ENCODE data around the gene WWP2.

Gene WWP2

GRCh38 chr16:69885722-69886121, 123.6 kb downstream of the WWP2 start:
- CTCF ChIA-PET = no interaction called here
- Histone ChIP-seq H3K4me1 (ENCODE audit: control insufficient read depth, insufficient read depth, low read length) (0 out of 2 replicates have a peak, but pooled peaks cover 4% of the 10 kb centered on the region), H3K27ac (ENCODE audit: extremely low read depth, low read depth, low read length) (no peak overlapping the region), H3K9me3 (ENCODE audit: control insufficient read depth, insufficient read depth, low read depth, low read length) (no peaks in the 10 kb centered on the region), H3K4me3 (ENCODE audit: low read depth, low read length) (no peak overlapping the region), H3K36me3 (ENCODE audit: control insufficient read depth in 2 of 2, insufficient read depth in 1 of 2, low read length in 2 of 2) (peaks cover 0 to 15% of the 10 kb centered on the region in 2 experiments; a peak in 2 of 3 replicates)
- TF ChIP-seq MZF1 (tag by site-specific recombination; IDR thresholded peaks at IDR 0.05; ENCODE audit: borderline replicate concordance) = no peak
- no peak for TF ChIP-seq HIC1 (tag by site-specific recombination; IDR thresholded peaks at IDR 0.05)
- TF ChIP-seq ZNF747 (tag by site-specific recombination; IDR thresholded peaks at IDR 0.05) = no peak
- no peak for TF ChIP-seq ZSCAN18 (tag by site-specific recombination; IDR thresholded peaks at IDR 0.05)
- no peak for TF ChIP-seq ZNF10 (tag by site-specific recombination; IDR thresholded peaks at IDR 0.05)
- TF ChIP-seq ZNF362 (tag by site-specific recombination; IDR thresholded peaks at IDR 0.05) = no peak
- TF ChIP-seq MEIS1 (CRISPR knock-in tag; IDR thresholded peaks at IDR 0.05; ENCODE audit: borderline replicate concordance) = no peak
- no peak for TF ChIP-seq ZNF239 (tag by site-specific recombination; IDR thresholded peaks at IDR 0.05)
- no peak for TF ChIP-seq ZNF148 (tag by site-specific recombination; IDR thresholded peaks at IDR 0.05; ENCODE audit: borderline replicate concordance)
- no peak for TF ChIP-seq ZNF629 (tag by site-specific recombination; IDR thresholded peaks at IDR 0.05)
- TF ChIP-seq ZBTB21 (tag by site-specific recombination; IDR thresholded peaks at IDR 0.05) = no peak
- no peak for TF ChIP-seq ZBTB6 (tag by site-specific recombination; IDR thresholded peaks at IDR 0.05)
- no peak for TF ChIP-seq ZBTB8A (tag by site-specific recombination; IDR thresholded peaks at IDR 0.05)
- TF ChIP-seq ZNF510 (tag by site-specific recombination; IDR thresholded peaks at IDR 0.05; ENCODE audit: insufficient replicate concordance) = no peak
- TF ChIP-seq ZNF707 (tag by site-specific recombination; IDR thresholded peaks at IDR 0.05) = no peak
- no peak for TF ChIP-seq KLF8 (tag by site-specific recombination; IDR thresholded peaks at IDR 0.05)
- no peak for TF ChIP-seq ZNF433 (tag by site-specific recombination; IDR thresholded peaks at IDR 0.05; ENCODE audit: low read depth)
- no peak for TF ChIP-seq HOXC10 (CRISPR knock-in tag; IDR thresholded peaks at IDR 0.05)
- no peak for TF ChIP-seq INSM2 (tag by site-specific recombination; IDR thresholded peaks at IDR 0.05)
- no peak for TF ChIP-seq GFI1B (tag by site-specific recombination; IDR thresholded peaks at IDR 0.05)
- POLR2A ChIA-PET = interaction anchor here (0.6 kb wide), 1 partner anchor 11 kb away, joined by 5 read pairs; no protein-coding TSS in a partner anchor

Measured in HEK293 (cell line).